ENCODE data around the gene RPN1. TPM values are rescaled to one million over a fixed set of nuclear protein-coding genes. Genes with fewer than 3 reads are reported as not detected.

RPN1 gene
- total and polyA plus RNA-seq, 2 donors (not counting 1 experiment from before 2014, with no cell fraction given) = 40.4 to 80.6 TPM

- H2AFZ ChIP-seq (ENCODE audit: insufficient read depth, low read depth, low read length, poor library complexity, severe bottlenecking) = no peak overlapping the region
- no peak overlapping the region for H3K27ac ChIP-seq (ENCODE audit: low read length in 2 of 2)
- DNase-seq (no peak), ATAC-seq (ENCODE audit: low read depth) (no peak)
- H3K4me1 ChIP-seq (ENCODE audit: control insufficient read depth in 2 of 2, insufficient read depth in 2 of 2, low read length in 2 of 2) = no peaks in the 10 kb centered on the region
- no peaks in the 10 kb centered on the region for H3K9me3 Mint-ChIP-seq (ENCODE audit: insufficient read depth)
- H3K27me3 ChIP-seq (replicated peaks in 1 of 4; ENCODE audit: control extremely low read depth in 1 of 4, control insufficient read depth in 3 of 4, insufficient read depth in 4 of 4, low read length in 3 of 4) = peaks cover 0 to 2% (median 0%) of the 10 kb centered on the region in 4 experiments
- TF ChIP-seq CTCF (IDR thresholded peaks at IDR 0.05) = no peak
- 92% methylated on average over 2 of the region's 3 CpGs for whole genome bisulfite sequencing (ENCODE audit: insufficient coverage)
- ChIA-PET POLR2A (no interaction called here), CTCF (interaction anchor here (1.0 to 1.1 kb wide), 2 partner anchors 11 to 58 kb away, joined by 3 to 5 read pairs; no protein-coding TSS in a partner anchor)
- no peak overlapping the region for H3K4me3 Mint-ChIP-seq
- H3K9me3 ChIP-seq (ENCODE audit: control extremely low read depth in 1 of 3, control insufficient read depth in 2 of 3, insufficient read depth in 1 of 3, low read length in 2 of 3) = no peaks in the 10 kb centered on the region
- H3K36me3 ChIP-seq (replicated peaks in 1 of 2; ENCODE audit: control extremely low read depth in 1 of 2, control insufficient read depth in 1 of 2, extremely low read depth in 1 of 2, insufficient read depth in 2 of 2, low read length in 1 of 2) = no peaks in the 10 kb centered on the region
- no peaks in the 10 kb centered on the region for H3K27me3 Mint-ChIP-seq
- no peaks in the 10 kb centered on the region for H4K20me1 ChIP-seq (ENCODE audit: control insufficient read depth, insufficient read depth, low read length, poor library complexity, severe bottlenecking)
- peaks cover 7% of the 10 kb centered on the region for H3K4me1 Mint-ChIP-seq
- H3K4me3 ChIP-seq (ENCODE audit: control extremely low read depth in 1 of 5, extremely low read depth in 1 of 5, insufficient read depth in 1 of 5, low read depth in 2 of 5, low read length in 4 of 5) = no peak overlapping the region
- no peaks in the 10 kb centered on the region for H3K79me2 ChIP-seq (ENCODE audit: control insufficient read depth, insufficient read depth, low read length)
- no peak overlapping the region for H3K27ac Mint-ChIP-seq
- H3K4me2 ChIP-seq (replicated peaks; ENCODE audit: low read depth, low read length, poor library complexity, severe bottlenecking) = no peak overlapping the region
- no peak overlapping the region for H3K9ac ChIP-seq (ENCODE audit: low read length)
- intact Hi-C loops (cut with micrococcal nuclease) = no loop called here
Measured at GRCh38 chr3:128667641-128668040, 17.0 kb upstream of the RPN1 start.

- H3K27me3 Mint-ChIP-seq = no peaks in the 10 kb centered on the region
- no peaks in the 10 kb centered on the region for H3K4me1 ChIP-seq (ENCODE audit: control insufficient read depth in 2 of 2, insufficient read depth in 2 of 2, low read length in 2 of 2)
- H3K4me3 Mint-ChIP-seq = no peak overlapping the region
- H3K27ac Mint-ChIP-seq = no peak overlapping the region
- TF ChIP-seq CTCF (IDR thresholded peaks at IDR 0.05) = no peak
- no peak for TF ChIP-seq EZH2 (IDR thresholded peaks at IDR 0.05; ENCODE audit: borderline replicate concordance, insufficient read depth, low read depth, low read length, poor library complexity, severe bottlenecking)
- H4K20me1 ChIP-seq (ENCODE audit: control insufficient read depth, insufficient read depth, low read length, poor library complexity, severe bottlenecking) = no peaks in the 10 kb centered on the region
- ATAC-seq (ENCODE audit: low read depth) (no peak), DNase-seq (no peak)
- H2AFZ ChIP-seq (ENCODE audit: insufficient read depth, low read depth, low read length, poor library complexity, severe bottlenecking) = no peak overlapping the region
- peaks cover 2% of the 10 kb centered on the region for H3K4me1 Mint-ChIP-seq
- no peak overlapping the region for H3K9ac ChIP-seq (ENCODE audit: low read length)
- H3K27ac ChIP-seq (ENCODE audit: low read length in 2 of 2) = no peak overlapping the region
- H3K9me3 ChIP-seq (ENCODE audit: control extremely low read depth in 1 of 3, control insufficient read depth in 2 of 3, insufficient read depth in 1 of 3, low read length in 2 of 3) = no peaks in the 10 kb centered on the region
- H3K4me3 ChIP-seq (ENCODE audit: control extremely low read depth in 1 of 5, extremely low read depth in 1 of 5, insufficient read depth in 1 of 5, low read depth in 2 of 5, low read length in 4 of 5) = no peak overlapping the region
- peaks cover 0 to 2% (median 0%) of the 10 kb centered on the region in 4 experiments for H3K27me3 ChIP-seq (replicated peaks in 1 of 4; ENCODE audit: control extremely low read depth in 1 of 4, control insufficient read depth in 3 of 4, insufficient read depth in 4 of 4, low read length in 3 of 4)
- CTCF ChIA-PET = interaction anchor here (0.5 to 0.7 kb wide), 2 partner anchors 32 to 130 kb away, joined by 3 to 4 read pairs; no protein-coding TSS in a partner anchor
- H3K36me3 ChIP-seq (replicated peaks in 1 of 2; ENCODE audit: control extremely low read depth in 1 of 2, control insufficient read depth in 1 of 2, extremely low read depth in 1 of 2, insufficient read depth in 2 of 2, low read length in 1 of 2) = no peaks in the 10 kb centered on the region
- H3K9me3 Mint-ChIP-seq (ENCODE audit: insufficient read depth) = no peaks in the 10 kb centered on the region
- WGBS (ENCODE audit: insufficient coverage) = 67% methylated on average over 1 of the region's 11 CpGs
- no peak overlapping the region for H3K4me2 ChIP-seq (replicated peaks; ENCODE audit: low read depth, low read length, poor library complexity, severe bottlenecking)
- intact Hi-C loops (cut with micrococcal nuclease) = no loop called here
- H3K79me2 ChIP-seq (ENCODE audit: control insufficient read depth, insufficient read depth, low read length) = no peaks in the 10 kb centered on the region
- POLR2A ChIA-PET = interaction anchor here (0.6 to 1.5 kb wide), 2 partner anchors 15 to 544 kb away, joined by 13 to 16 read pairs; no protein-coding TSS in a partner anchor
Measured at GRCh38 chr3:128665362-128666021, 14.9 kb upstream of the RPN1 start.

Data from B cell (primary cell).